ENCODE data around the gene RHBG. TPM values are rescaled to one million over a fixed set of nuclear protein-coding genes. Genes with fewer than 3 reads are reported as not detected.
A peak's percentile ranks its signal among the peaks of the same experiment; 100 is the strongest.

Gene RHBG
- total and polyA plus RNA-seq, 2 donors from 2014 or later, result 4.2 to 61.9 TPM

GRCh38 chr1:156387870-156388173, 18.8 kb downstream of the RHBG start:
- H3K27ac ChIP-seq (ENCODE audit: low read depth in 2 of 2, low read length in 2 of 2), result no peak overlapping the region

DNA sequence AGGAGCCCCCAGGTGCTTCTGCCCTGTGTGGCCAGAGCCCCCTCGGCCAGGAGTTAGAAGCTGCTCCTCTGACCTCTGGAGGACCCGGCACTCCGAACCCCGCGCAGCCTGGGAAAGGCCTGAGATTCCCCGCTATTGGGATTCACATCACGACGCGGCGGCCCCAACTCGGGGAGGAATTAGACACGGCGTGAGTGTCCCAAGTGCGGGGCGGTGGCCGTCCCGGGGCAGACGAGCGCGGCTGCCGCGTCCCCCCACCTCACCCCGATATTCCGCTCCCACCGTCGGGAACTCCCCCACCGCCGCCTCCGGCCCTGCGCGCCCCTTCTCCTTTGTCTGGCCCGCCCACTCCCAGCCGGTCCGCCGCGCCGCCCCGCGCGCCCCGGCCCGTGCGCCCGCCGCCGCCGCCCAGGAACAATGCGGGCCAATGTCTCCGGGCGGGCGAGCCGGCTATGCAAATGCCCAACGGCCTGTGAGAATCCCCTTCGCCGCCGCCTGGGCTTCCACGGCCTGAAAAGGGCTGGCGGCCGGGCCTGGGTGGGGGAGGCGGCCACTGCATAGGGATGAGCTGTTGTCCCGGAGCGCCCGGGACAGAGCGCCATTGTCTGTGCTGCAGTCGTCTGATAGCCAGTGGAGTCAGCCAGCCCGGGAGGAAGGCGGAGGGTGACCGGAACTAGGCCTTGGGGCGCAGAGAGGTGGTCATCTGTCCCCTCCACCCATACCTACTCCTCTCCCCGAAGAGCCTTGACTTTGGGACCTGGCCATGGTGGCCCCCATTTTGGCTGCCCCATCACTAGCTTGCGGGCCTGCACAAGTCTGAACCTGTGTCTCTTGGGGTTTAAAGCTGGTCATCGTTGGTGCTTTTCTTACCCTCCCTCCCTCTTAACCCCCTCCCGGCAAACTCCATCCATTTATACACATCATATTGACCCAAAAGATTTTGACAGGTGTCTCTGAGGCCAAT, 19.4 kb downstream of the RHBG start:
- H3K27me3 ChIP-seq (ENCODE audit: control insufficient read depth, insufficient read depth, low read length), result peaks cover 20% of the 10 kb centered on the region
- intact Hi-C loops (cut with DNase I), result no loop called here
- FAIRE-seq, result no peak

More at GRCh38 chr1:156387870-156388173, 18.8 kb downstream of the RHBG start:
- no peak for FAIRE-seq
- H3K9ac ChIP-seq (ENCODE audit: low read length in 3 of 3), result no peak overlapping the region
- H3K4me1 ChIP-seq (ENCODE audit: control insufficient read depth in 2 of 3, insufficient read depth in 2 of 3, low read depth in 1 of 3, low read length in 3 of 3), result peaks cover 0 to 5% (median 0%) of the 10 kb centered on the region in 3 donors
- H3K9me3 ChIP-seq (ENCODE audit: control insufficient read depth in 2 of 3, insufficient read depth in 1 of 3, low read length in 3 of 3), result no peaks in the 10 kb centered on the region
- no peak for DNase-seq
- H3K36me3 ChIP-seq (ENCODE audit: control insufficient read depth in 2 of 3, insufficient read depth in 3 of 3, low read length in 3 of 3), result no peaks in the 10 kb centered on the region
- no peak overlapping the region for H3K4me3 ChIP-seq (ENCODE audit: low read length in 3 of 3)
- intact Hi-C loops (cut with DNase I), result no loop called here
- H3K27me3 ChIP-seq (ENCODE audit: control insufficient read depth, insufficient read depth, low read length), result peaks cover 20% of the 10 kb centered on the region
- no peak for TF ChIP-seq CTCF (IDR thresholded peaks at IDR 0.05; ENCODE audit: borderline replicate concordance, extremely low read depth, insufficient read depth)

DNA sequence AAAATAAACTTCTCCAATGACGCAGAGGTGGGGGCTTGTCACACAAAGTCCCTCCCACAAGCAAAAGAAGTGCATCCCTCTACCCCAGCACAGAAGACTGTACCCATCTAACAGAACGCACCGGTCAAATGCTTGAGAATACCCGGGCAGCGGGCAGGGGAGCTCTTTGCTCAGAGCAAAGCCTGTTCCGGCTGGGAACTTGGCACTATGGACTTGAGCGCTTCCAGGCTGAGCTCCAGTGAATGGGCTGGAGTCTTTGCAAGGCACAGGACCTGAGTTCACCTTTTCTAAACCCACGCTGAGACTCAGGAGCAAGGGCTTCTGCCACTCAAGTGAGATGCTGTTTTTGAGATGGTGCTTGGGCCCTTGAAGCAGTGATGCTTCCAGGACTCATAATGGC, 20.3 kb downstream of the RHBG start:
- DNase-seq (no peak), FAIRE-seq (no peak)
- H3K9ac ChIP-seq (ENCODE audit: low read length in 3 of 3), result no peak overlapping the region
- no peak overlapping the region for H3K27ac ChIP-seq (ENCODE audit: low read depth in 2 of 2, low read length in 2 of 2)
- H3K36me3 ChIP-seq (ENCODE audit: control insufficient read depth in 2 of 3, insufficient read depth in 3 of 3, low read length in 3 of 3), result no peaks in the 10 kb centered on the region
- H3K27me3 ChIP-seq (ENCODE audit: control insufficient read depth, insufficient read depth, low read length), result peaks cover 20% of the 10 kb centered on the region
- intact Hi-C loops (cut with DNase I), result no loop called here
- TF ChIP-seq CTCF (IDR thresholded peaks at IDR 0.05; ENCODE audit: borderline replicate concordance, extremely low read depth, insufficient read depth), result no peak
- H3K9me3 ChIP-seq (ENCODE audit: control insufficient read depth in 2 of 3, insufficient read depth in 1 of 3, low read length in 3 of 3), result no peaks in the 10 kb centered on the region
- no peak overlapping the region for H3K4me3 ChIP-seq (ENCODE audit: low read length in 3 of 3)
- H3K4me1 ChIP-seq (ENCODE audit: control insufficient read depth in 2 of 3, insufficient read depth in 2 of 3, low read depth in 1 of 3, low read length in 3 of 3), result peaks cover 0 to 5% (median 0%) of the 10 kb centered on the region in 3 donors

More for the DNA sequence above, 19.4 kb downstream of the RHBG start:
- no peak overlapping the region for H3K9ac ChIP-seq (ENCODE audit: low read length in 3 of 3)
- H3K36me3 ChIP-seq (ENCODE audit: control insufficient read depth in 2 of 3, insufficient read depth in 3 of 3, low read length in 3 of 3), result no peaks in the 10 kb centered on the region
- H3K9me3 ChIP-seq (ENCODE audit: control insufficient read depth in 2 of 3, insufficient read depth in 1 of 3, low read length in 3 of 3), result no peaks in the 10 kb centered on the region
- no peak overlapping the region for H3K27ac ChIP-seq (ENCODE audit: low read depth in 2 of 2, low read length in 2 of 2)
- peak in 3 of 5 donors; percentile 22 to 44 (median 29) for DNase-seq
- H3K4me3 ChIP-seq (ENCODE audit: low read length in 3 of 3), result no peak overlapping the region
- TF ChIP-seq CTCF (IDR thresholded peaks at IDR 0.05; ENCODE audit: borderline replicate concordance, extremely low read depth, insufficient read depth), result no peak
- peaks cover 0 to 5% (median 0%) of the 10 kb centered on the region in 3 donors for H3K4me1 ChIP-seq (ENCODE audit: control insufficient read depth in 2 of 3, insufficient read depth in 2 of 3, low read depth in 1 of 3, low read length in 3 of 3)

All from kidney (tissue), 14 donors.